CD4-positive, alpha-beta T cell treated with Interleukin-4 for 1 hour (primary cell): ENCODE measurements around the gene KIF26B.

ENCODE experiments used
- DNase-seq, 2 donors: peaks; one replicate each; pipeline ENCODE4 v3.0.0-alpha.2; 2020 to 2022

KIF26B gene

GRCh38 chr1:245614476-245614875 lies 459.7 kb downstream of the KIF26B start:
- DNase-seq, result no peak

GRCh38 chr1:245615001-245615400 lies 460.2 kb downstream of the KIF26B start:
- no peak for DNase-seq

GRCh38 chr1:245621589-245621988 lies 466.8 kb downstream of the KIF26B start:
- no peak for DNase-seq

GRCh38 chr1:245622332-245623014 lies 467.7 kb downstream of the KIF26B start:
- DNase-seq, result no peak

- no peak for DNase-seq
Observed at GRCh38 chr1:245641384-245641783, 486.6 kb downstream of the KIF26B start.

GRCh38 chr1:245645406-245645805 lies 490.6 kb downstream of the KIF26B start:
- no peak for DNase-seq

GRCh38 chr1:245645894-245646293 lies 491.1 kb downstream of the KIF26B start:
- no peak for DNase-seq

- DNase-seq, result no peak
Observed at GRCh38 chr1:245648749-245649522, 494.2 kb downstream of the KIF26B start.

- DNase-seq, result no peak
Observed at GRCh38 chr1:245649666-245650065, 494.9 kb downstream of the KIF26B start.

- no peak for DNase-seq
Observed at GRCh38 chr1:245650441-245650960, 495.7 kb downstream of the KIF26B start.

- no peak for DNase-seq
Observed at GRCh38 chr1:245651093-245651492, 496.3 kb downstream of the KIF26B start.

GRCh38 chr1:245652116-245652515 lies 497.3 kb downstream of the KIF26B start:
- DNase-seq, result no peak

GRCh38 chr1:245652660-245653427 lies 498.1 kb downstream of the KIF26B start:
- DNase-seq, result no peak

GRCh38 chr1:245654460-245655050 lies 499.8 kb downstream of the KIF26B start:
- no peak for DNase-seq

GRCh38 chr1:245656189-245656717 lies 501.5 kb downstream of the KIF26B start:
- DNase-seq, result no peak

GRCh38 chr1:245657371-245657770 lies 502.6 kb downstream of the KIF26B start:
- no peak for DNase-seq

GRCh38 chr1:245663373-245663772 lies 508.6 kb downstream of the KIF26B start:
- no peak for DNase-seq

GRCh38 chr1:245663841-245664240 lies 509.1 kb downstream of the KIF26B start:
- DNase-seq, result no peak

GRCh38 chr1:245666412-245666811 lies 511.6 kb downstream of the KIF26B start:
- DNase-seq, result no peak

GRCh38 chr1:245671349-245671748 lies 516.6 kb downstream of the KIF26B start:
- DNase-seq, result peak in 1 of 2 donors; percentile 4

- DNase-seq, result peak in 1 of 2 donors; percentile 7
Observed at GRCh38 chr1:245671966-245672767, 517.4 kb downstream of the KIF26B start.
